SH-SY5Y (cell line): ENCODE data around the gene SUPT6H.

Source experiments
- GATA2 ChIP-seq: IDR thresholded peaks from 2 replicates; pipeline ENCODE4 v1.6.1; 2011; ENCODE audit warnings: mild to moderate bottlenecking, low read depth, low read length
- GATA3 ChIP-seq: IDR thresholded peaks from 2 replicates; pipeline ENCODE4 v1.6.1; 2011; ENCODE audit warnings: low read depth, mild to moderate bottlenecking, low read length, moderate library complexity

- no peak for TF ChIP-seq GATA2
- no peak for TF ChIP-seq GATA3
Observed at GRCh38 chr17:28615260-28615940, 46.6 kb upstream of the SUPT6H start.
